GM12864 (cell line): Measurements from ENCODE around the gene PACRG.

Source experiments
- DNase-seq: peaks from one replicate; pipeline ENCODE4 v3.0.0-alpha.2; 2011; ENCODE audit warnings: low read depth
- H3K4me3 ChIP-seq: 2 replicates; pipeline ENCODE4 v1.5.1; 2011; ENCODE audit warnings: mild to moderate bottlenecking, low read depth, low read length, control low read depth
- CTCF ChIP-seq: IDR thresholded peaks from 2 replicates; pipeline ENCODE4 v1.5.1; 2011; ENCODE audit warnings: low read depth, mild to moderate bottlenecking, moderate library complexity, low read length, control low read depth, inconsistent platforms; ENCODE audit errors: missing control alignments

The PACRG gene

GRCh38 chr6:163149279-163149848, 421.6 kb downstream of the PACRG start:
- no peak overlapping the region for H3K4me3 ChIP-seq
- no peak for TF ChIP-seq CTCF
- DNase-seq, result no peak

DNA sequence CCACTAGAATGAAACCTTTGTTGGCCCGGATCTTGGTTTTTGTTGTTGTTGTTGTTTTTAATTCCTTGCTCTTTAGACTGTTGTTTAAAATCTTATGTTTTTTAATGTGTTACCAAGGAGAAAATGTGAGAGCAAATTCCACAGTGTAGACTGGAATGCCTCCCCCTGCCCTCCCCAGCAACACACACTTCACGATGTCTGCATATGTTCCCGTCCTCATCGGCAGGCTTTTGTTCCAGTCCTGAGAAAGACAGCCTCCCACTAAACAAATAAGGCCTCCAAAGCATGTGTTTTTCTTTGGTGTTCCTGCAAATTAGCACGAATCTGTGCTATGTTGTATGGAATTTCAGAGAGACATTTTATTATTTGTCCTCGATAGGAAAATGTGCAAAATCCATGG, 423.4 kb downstream of the PACRG start:
- DNase-seq, result no peak
- no peak for TF ChIP-seq CTCF
- no peak overlapping the region for H3K4me3 ChIP-seq

DNA sequence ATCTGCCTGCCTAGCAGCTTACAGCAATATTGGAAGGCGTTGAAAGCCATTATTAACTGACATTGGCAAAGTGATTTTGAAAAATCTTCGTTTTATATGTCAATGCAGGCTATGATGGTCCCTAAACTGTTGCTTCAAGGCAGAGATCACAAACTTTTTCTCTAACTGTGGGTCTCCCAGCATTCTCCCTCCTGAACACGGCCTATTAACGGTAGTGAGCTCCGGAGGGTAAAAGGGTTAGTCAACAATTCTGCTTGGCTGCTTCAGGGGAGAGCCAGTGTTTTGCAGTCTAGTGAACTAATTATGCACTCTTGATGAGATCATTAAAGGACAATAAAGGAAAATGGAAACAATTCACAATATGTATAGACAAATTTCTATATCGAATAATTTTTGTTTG, 424.9 kb downstream of the PACRG start:
- TF ChIP-seq CTCF, result no peak
- H3K4me3 ChIP-seq, result no peak overlapping the region
- no peak for DNase-seq

DNA sequence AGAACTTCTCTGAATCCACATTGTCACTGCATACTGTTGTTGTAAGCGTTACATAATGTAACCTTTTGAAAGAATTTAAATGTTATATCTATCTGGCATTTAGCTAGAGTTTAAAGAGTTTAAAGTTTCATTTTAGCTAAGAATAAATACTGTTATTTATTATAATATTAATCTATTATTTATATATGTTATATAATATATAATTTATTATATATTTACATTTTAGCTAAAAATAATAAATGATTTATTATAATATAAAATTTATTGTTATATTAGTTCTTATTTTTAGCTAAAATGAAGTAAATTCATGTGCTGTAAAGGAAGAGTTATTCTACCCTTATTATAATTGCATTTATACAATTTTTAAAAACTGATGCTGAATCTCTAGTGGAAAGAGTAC, 431.3 kb downstream of the PACRG start:
- no peak overlapping the region for H3K4me3 ChIP-seq
- no peak for TF ChIP-seq CTCF
- DNase-seq, result no peak

DNA sequence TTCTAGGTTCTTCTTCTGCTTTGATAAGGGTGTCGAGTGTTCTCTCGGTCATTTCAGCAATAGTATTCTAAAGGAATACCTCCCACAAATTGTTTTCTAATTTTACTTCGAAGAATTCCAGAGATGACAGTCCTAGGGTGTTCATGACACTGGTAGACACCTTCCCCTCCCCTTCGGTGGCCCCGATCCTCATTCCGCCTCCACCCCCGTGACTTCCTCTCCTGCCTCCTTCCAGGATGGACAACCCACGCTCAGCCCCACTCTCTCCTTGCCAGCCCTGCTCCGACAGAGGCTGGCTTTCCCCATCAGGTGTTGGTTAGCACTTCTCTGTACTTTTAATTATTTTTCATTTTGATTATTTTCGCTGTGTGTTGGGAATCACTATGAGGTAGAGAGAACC, 431.9 kb downstream of the PACRG start:
- DNase-seq, result no peak
- no peak for TF ChIP-seq CTCF
- H3K4me3 ChIP-seq, result no peak overlapping the region

GRCh38 chr6:163162007-163162873, 434.5 kb downstream of the PACRG start:
- H3K4me3 ChIP-seq, result no peak overlapping the region
- no peak for DNase-seq
- TF ChIP-seq CTCF, result no peak

- no peak overlapping the region for H3K4me3 ChIP-seq
- DNase-seq, result no peak
- no peak for TF ChIP-seq CTCF
Measured at GRCh38 chr6:163162874-163163213, 435.1 kb downstream of the PACRG start.
